NT2/D1 (cell line): ENCODE results near the gene EHD3.

ENCODE experiments used
- SUZ12 ChIP-seq: IDR thresholded peaks from 2 replicates; pipeline ENCODE4 v1.6.1; 2011; ENCODE audit not compliant: insufficient read length, insufficient read depth; ENCODE audit errors: extremely low read depth
- YY1 ChIP-seq: IDR thresholded peaks from 2 replicates; pipeline ENCODE4 v1.6.1; 2011; ENCODE audit not compliant: insufficient read length, insufficient read depth
- ZNF274 ChIP-seq: IDR thresholded peaks from 2 replicates; pipeline ENCODE4 v1.6.1; 2011; ENCODE audit warnings: mild to moderate bottlenecking, low read depth, low read length

DNA sequence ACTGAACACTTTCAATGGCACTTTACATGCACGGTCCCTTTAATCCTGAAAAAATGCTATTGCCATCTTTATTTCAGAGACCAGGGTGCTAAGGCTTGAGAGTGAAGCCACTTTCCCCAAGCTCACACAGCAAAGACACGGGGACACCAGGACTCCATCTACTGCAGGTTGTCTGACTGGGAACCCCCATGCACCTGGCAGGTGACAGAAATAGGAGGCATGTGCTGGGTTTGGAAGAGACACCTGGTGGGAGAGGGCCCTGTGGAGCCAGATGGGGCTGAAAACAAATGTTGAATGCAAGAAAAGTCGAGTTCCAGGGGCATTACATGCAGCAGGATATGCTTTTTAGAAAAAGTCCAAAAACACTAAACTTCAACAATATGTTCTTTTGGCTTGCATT lies 5.2 kb upstream of the EHD3 start:
- TF ChIP-seq YY1 = no peak
- TF ChIP-seq ZNF274 = no peak
- no peak for TF ChIP-seq SUZ12
